Natural killer cell (primary cell): Measurements from ENCODE around the gene TRIM62. TPM values are rescaled to one million over a fixed set of nuclear protein-coding genes. Genes with fewer than 3 reads are reported as not detected.

Source experiments
- ATAC-seq, 3 donors: fragments of 150-1000 bp in 2 of 3; fragments of 200-7000 bp in 1 of 3; cut with Tn5 transposase; 1 replicate in 1 of 3; 2 replicates in 2 of 3; pipeline ENCODE4 v1.10.0; 2021; ENCODE audit warnings: mild to moderate bottlenecking in 2 of 3, moderate library complexity in 2 of 3
- DNase-seq, 2 donors: peaks; one replicate each; pipeline versions ENCODE4 v3.0.0 to v3.0.0-alpha.2; 2013 to 2021; ENCODE audit warnings: mixed read lengths in 1 of 2
- H3K27ac ChIP-seq: one replicate; pipeline ENCODE4 v1.5.1; 2013; ENCODE audit warnings: mild to moderate bottlenecking, low read length
- H3K27me3 ChIP-seq: one replicate; pipeline ENCODE4 v1.6.1; 2013; ENCODE audit warnings: low read length; ENCODE audit not compliant: control insufficient read depth, insufficient read depth
- H3K36me3 ChIP-seq: one replicate; pipeline ENCODE4 v1.6.1; 2013; ENCODE audit warnings: low read length; ENCODE audit not compliant: control insufficient read depth, insufficient read depth
- H3K4me1 ChIP-seq: one replicate; pipeline ENCODE4 v1.6.1; 2013; ENCODE audit warnings: low read length; ENCODE audit not compliant: control insufficient read depth, insufficient read depth
- H3K4me3 ChIP-seq: one replicate; pipeline ENCODE4 v1.5.1; 2013; ENCODE audit warnings: low read length
- H3K9me3 ChIP-seq: one replicate; pipeline ENCODE4 v1.6.1; 2013; ENCODE audit warnings: low read length; ENCODE audit not compliant: control insufficient read depth, insufficient read depth
- H3K27ac Mint-ChIP-seq, 2 donors: one replicate each; pipeline ENCODE4 v1.8.0; 2022; ENCODE audit warnings: mild to moderate bottlenecking in 2 of 2, mixed read lengths in 2 of 2, moderate library complexity in 1 of 2
- H3K27me3 Mint-ChIP-seq, 2 donors: one replicate each; pipeline ENCODE4 v1.8.0; 2022; ENCODE audit warnings: low read depth in 2 of 2, mixed read lengths in 2 of 2
- H3K36me3 Mint-ChIP-seq: one replicate; pipeline ENCODE4 v1.8.0; 2022; ENCODE audit warnings: mixed read lengths
- H3K4me1 Mint-ChIP-seq, 2 donors: one replicate each; pipeline ENCODE4 v1.8.0; 2022; ENCODE audit warnings: mixed read lengths in 2 of 2
- H3K4me3 Mint-ChIP-seq: one replicate; pipeline ENCODE4 v1.8.0; 2022; ENCODE audit warnings: mild to moderate bottlenecking, moderate library complexity, mixed read lengths
- H3K9me3 Mint-ChIP-seq, 2 donors: one replicate each; pipeline ENCODE4 v1.8.0; 2022; ENCODE audit warnings: mixed read lengths in 2 of 2
- CTCF ChIP-seq: fragments of 200-600 bp; IDR thresholded peaks from one replicate; pipeline ENCODE4 v1.8.0; 2022; ENCODE audit warnings: antibody characterized with exemption
- WGBS: methylation state at CpG from one replicate; pipeline ENCODE4 v1.1.7; 2013; ENCODE audit warnings: missing lambda C conversion rate; ENCODE audit not compliant: insufficient coverage; 5-methylcytosine and 5-hydroxymethylcytosine counted together
- intact Hi-C: fragments of 100-400 bp; cut with micrococcal nuclease; formaldehyde crosslinking; loops from one replicate; pipeline ENCODE4 v1.14.2; 2022
- total RNA-seq, 4 donors: library from RNA; stranded (reverse); fragments of 120-200 nt in 1 of 4; gene quantifications; one replicate each; pipeline versions ENCODE4 v1.2.3 to v1.2.4, GENCODE V29; 2013 to 2022

TRIM62 gene
- total RNA-seq, 3 donors from 2014 or later (not counting 1 experiment from before 2014, with no cell fraction given), result 18.2 to 35.4 (median 23.2) TPM

GRCh38 chr1:33143176-33143575, 38.7 kb downstream of the TRIM62 start:
- H3K27ac ChIP-seq, result no peak overlapping the region
- no peaks in the 10 kb centered on the region for H3K4me1 ChIP-seq
- WGBS, result 96% methylated on average over 4 of the region's 4 CpGs
- Mint-ChIP-seq H3K27me3 (no peaks in the 10 kb centered on the region), H3K36me3 (no peaks in the 10 kb centered on the region), H3K4me3 (no peak overlapping the region), H3K27ac (no peak overlapping the region), H3K9me3 (no peaks in the 10 kb centered on the region), H3K4me1 (peaks cover 0 to 13% of the 10 kb centered on the region in 2 donors)
- intact Hi-C loops, result no loop called here
- no peaks in the 10 kb centered on the region for H3K27me3 ChIP-seq
- no peak for ATAC-seq
- H3K36me3 ChIP-seq, result peaks cover 16% of the 10 kb centered on the region
- no peak for DNase-seq
- H3K9me3 ChIP-seq, result no peaks in the 10 kb centered on the region
- H3K4me3 ChIP-seq, result no peak overlapping the region
- no peak for TF ChIP-seq CTCF

DNA sequence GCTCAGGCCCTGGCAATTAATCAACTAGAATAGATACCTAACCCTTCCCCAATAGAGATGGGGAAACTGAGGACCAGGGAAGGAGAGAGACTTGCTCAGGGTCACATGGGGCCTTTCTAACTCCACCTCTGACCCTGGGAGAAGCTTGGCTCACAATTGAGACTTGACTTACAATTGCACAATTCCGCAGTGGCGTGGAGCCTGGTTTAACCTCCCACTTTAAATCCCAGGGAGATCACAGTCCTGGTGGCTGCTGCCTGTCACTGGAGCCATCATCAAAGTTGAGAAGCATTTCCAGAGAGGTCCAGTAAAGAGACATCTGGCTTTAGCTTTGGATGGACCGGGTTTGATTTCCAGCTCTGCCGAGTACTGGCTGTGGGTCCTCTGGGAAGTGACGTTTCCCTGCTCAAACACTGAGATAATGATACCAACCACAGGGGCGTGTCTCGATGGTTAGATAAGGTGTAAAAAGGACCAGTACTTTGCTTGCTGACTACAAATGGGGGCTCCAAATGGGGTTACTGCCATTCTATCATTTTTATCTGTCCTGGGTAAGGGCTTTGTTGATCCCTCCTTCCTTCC, 39.3 kb downstream of the TRIM62 start:
- intact Hi-C loops, result no loop called here
- 91% methylated on average over 7 of the region's 7 CpGs for WGBS

DNA sequence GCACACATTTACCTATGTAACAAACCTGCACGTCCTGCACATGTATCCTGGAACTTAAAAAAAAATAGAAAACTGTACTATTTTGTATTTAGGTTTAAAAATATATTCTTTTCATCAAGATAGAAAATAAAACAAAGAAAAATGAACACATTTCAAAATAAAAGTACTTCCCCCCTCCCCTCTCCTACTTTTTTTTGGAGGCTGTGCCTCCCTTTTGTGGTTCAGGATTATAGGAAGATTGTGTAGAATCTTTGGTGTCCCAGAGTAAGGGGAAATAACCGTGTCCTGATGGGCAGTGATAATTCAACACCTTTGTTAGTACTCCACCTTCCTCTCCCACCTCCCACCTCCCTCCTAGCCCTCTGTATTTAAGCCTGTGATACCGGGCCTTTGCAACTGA, 40.1 kb downstream of the TRIM62 start:
- ATAC-seq (no peak), DNase-seq (no peak)
- WGBS, result 100% methylated on average over 1 of the region's 3 CpGs
- Histone ChIP-seq H3K36me3 (peaks cover 12% of the 10 kb centered on the region), H3K27me3 (no peaks in the 10 kb centered on the region), H3K9me3 (no peaks in the 10 kb centered on the region), H3K27ac (no peak overlapping the region), H3K4me3 (no peak overlapping the region), H3K4me1 (no peaks in the 10 kb centered on the region)
- Mint-ChIP-seq H3K27me3 (peaks cover 0 to 2% of the 10 kb centered on the region in 2 donors), H3K27ac (no peak overlapping the region), H3K4me1 (peaks cover 0 to 17% of the 10 kb centered on the region in 2 donors), H3K4me3 (no peak overlapping the region), H3K9me3 (no peaks in the 10 kb centered on the region), H3K36me3 (no peaks in the 10 kb centered on the region)
- TF ChIP-seq CTCF, result no peak
- intact Hi-C loops, result no loop called here

More for the DNA sequence above, 39.3 kb downstream of the TRIM62 start:
- no peak for DNase-seq
- Mint-ChIP-seq H3K4me1 (peaks cover 0 to 17% of the 10 kb centered on the region in 2 donors), H3K27me3 (no peaks in the 10 kb centered on the region), H3K4me3 (no peak overlapping the region), H3K9me3 (no peaks in the 10 kb centered on the region), H3K36me3 (no peaks in the 10 kb centered on the region), H3K27ac (no peak overlapping the region)
- no peak for TF ChIP-seq CTCF
- Histone ChIP-seq H3K4me1 (no peaks in the 10 kb centered on the region), H3K4me3 (no peak overlapping the region), H3K36me3 (peaks cover 16% of the 10 kb centered on the region), H3K9me3 (no peaks in the 10 kb centered on the region), H3K27ac (no peak overlapping the region), H3K27me3 (no peaks in the 10 kb centered on the region)
- no peak for ATAC-seq

- peaks cover 0 to 17% of the 10 kb centered on the region in 2 donors for H3K4me1 Mint-ChIP-seq
Observed at GRCh38 chr1:33141216-33141615, 40.6 kb downstream of the TRIM62 start.

More at GRCh38 chr1:33141216-33141615, 40.6 kb downstream of the TRIM62 start:
- intact Hi-C loops, result no loop called here
- Mint-ChIP-seq H3K27me3 (peaks cover 0 to 2% of the 10 kb centered on the region in 2 donors), H3K27ac (no peak overlapping the region), H3K36me3 (no peaks in the 10 kb centered on the region), H3K9me3 (no peaks in the 10 kb centered on the region), H3K4me3 (no peak overlapping the region)
- H3K4me1 ChIP-seq, result no peaks in the 10 kb centered on the region
- no peaks in the 10 kb centered on the region for H3K9me3 ChIP-seq
- no peak for TF ChIP-seq CTCF
- H3K27me3 ChIP-seq, result no peaks in the 10 kb centered on the region
- no peak overlapping the region for H3K27ac ChIP-seq
- no peak for ATAC-seq
- 68% methylated on average over 2 of the region's 2 CpGs for WGBS
- peaks cover 7% of the 10 kb centered on the region for H3K36me3 ChIP-seq
- no peak overlapping the region for H3K4me3 ChIP-seq
- DNase-seq, result no peak
